Upper lobe of left lung (tissue), 4 donors: ENCODE measurements around the gene C3orf18.

Experiments used
- CTCF ChIP-seq, 6 experiments: fragments of 450-650 bp in 4 of 6; fragments of 200-600 bp in 2 of 6; sonication (generic) in 2 of 6; IDR thresholded peaks; one replicate each; pipeline ENCODE4 v1.5.1; 2016 to 2019; ENCODE audit warnings: antibody characterized with exemption in 6 of 6
- EP300 ChIP-seq, 4 donors: sonication (generic); formaldehyde crosslinking; IDR thresholded peaks; one replicate each; pipeline ENCODE4 v1.5.1; 2017; ENCODE audit warnings: antibody characterized with exemption in 4 of 4, control low read depth in 2 of 4

DNA sequence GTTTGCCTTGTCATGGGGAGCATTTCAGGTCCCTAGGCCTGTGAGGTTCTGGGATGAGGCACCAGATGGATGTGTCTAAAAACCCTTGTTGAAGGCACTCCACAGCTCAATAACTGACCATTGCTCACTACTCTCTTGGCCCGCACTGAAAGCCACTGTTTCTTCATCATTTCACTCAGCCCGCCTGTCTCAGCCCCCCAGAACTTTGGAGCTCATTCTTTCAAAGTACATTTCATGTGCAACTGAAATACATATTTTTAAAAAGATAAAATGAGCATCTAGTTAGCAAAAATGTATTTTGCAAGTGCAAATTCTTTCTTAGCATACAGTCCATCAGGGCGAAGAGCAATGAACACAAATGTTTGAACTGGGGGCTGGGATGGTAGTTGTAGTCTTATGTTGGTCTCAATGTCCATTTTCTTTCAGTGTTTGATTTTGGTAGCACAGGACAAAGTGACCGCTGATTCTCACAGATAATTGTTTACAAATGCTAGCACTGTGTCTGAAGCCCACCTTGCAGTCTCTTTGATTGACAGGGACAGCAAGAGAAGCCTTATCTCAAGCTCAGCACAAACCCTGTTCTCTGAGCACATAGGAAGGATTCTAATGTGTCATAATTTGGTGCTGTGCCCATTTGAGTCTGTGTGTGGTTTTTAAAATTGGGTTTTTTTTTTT, 21.3 kb upstream of the C3orf18 start:
- TF ChIP-seq EP300 (IDR thresholded peaks at IDR 0.05) = no peak
- TF ChIP-seq CTCF (IDR thresholded peaks at IDR 0.05) = no peak
